NCI-H1092 (cell line): ENCODE measurements around the gene DICER1.

Source experiments
- DNase-seq: peaks from one replicate; lab custom pipeline; 2025; lab: John Stamatoyannopoulos, UW

Gene DICER1

DNA sequence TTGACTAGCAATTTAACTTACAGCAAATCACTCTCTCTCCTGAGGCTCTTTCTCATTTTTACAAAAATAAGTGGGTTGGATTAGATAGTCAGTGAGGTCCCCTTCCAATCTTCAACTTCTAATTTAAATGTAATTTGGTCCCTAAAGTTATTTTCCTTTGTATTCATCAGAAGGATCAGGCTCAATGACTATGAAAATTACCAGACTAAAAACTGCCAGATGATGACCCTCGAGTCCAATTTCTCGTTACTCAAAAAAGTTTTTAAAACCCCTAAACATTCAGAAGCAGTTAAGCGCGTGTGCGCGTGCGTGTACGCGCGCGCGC, 34.7 kb downstream of the DICER1 start:
- DNase-seq = no peak

DNA sequence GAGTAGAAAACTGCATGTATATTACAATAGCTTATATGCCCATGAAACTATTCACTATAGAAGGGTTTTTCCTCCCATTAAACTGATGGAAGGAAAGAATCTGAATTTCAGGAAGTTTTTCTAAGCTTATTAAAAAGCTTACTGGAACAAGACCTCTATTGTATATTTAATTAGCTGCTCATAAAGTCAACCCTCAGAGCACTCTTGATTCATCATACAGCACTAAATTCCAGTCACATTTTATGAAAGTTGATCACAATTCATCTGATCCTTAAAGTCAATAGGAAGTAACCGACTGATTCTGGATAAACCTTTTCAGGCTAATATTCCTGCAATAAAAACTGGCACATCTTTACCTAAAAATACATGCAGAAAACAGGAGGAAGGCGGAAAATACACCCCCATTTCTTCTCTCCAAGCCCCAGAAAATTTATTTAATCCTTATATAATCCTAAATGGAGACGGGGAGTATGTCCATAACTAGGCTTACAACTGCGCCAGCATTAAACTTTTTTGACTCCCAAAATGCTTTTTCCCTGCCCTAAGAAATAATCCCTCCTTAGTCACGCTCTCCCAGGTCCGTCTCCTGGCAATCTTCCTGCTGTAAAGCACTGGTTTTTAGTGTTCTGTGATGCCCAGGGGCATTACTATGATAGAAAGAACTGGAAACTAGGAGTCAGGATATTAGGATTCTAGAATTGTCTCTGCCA, 35.3 kb downstream of the DICER1 start:
- no peak for DNase-seq

DNA sequence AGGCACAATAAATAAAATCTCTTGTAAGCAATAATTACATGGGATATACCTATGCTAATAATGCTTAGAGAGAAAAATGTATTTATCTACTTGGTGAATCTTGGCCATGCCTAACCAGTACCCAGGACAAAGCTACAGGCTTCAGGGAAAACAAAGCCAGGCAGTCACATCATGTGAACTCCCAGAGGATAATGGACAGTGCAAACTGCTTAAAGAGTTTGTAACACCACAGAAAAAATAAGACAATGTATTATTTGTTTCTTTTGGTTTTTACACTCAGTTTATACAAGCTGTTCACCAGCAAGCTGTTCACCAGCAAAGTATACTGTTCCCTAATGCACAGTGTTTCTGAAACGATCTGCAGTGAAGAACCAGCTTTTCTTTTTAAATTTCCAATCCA, 38.0 kb downstream of the DICER1 start:
- no peak for DNase-seq

DNA sequence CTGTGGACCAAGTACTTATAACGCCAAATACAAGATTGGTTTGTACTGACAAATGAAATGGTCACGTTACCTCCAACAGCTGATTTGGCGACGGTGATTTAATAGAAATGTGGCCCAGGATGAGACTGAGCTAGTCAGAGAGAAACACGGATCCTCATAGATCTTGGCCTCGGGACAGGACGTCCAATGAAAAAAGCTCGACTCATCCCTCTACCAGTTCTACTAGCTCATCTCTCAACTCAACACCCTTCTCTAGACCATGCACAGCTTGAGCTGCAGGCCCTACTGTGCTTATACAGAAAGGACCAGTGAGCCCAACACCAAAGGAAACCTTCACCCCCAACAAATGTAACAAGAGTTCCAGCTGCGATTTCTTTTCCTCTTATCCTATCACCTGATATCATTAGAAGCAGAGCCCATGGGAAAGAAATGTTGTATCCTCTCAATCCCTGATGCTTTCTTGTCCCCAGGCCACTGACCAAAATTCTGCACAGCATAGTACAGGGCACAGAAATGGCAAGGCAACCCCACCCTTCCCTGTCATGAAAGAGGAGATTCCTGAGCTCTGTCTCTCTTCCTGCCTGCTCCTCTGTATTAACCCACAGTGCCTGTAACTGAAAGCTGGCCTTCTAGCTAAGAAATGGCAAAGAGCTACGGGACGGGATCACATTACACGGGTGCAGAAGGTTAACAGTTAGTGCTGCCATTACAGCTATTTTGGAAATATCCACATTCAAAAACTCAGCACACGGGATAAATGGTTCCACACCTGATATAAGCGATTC, 39.2 kb downstream of the DICER1 start:
- no peak for DNase-seq

DNA sequence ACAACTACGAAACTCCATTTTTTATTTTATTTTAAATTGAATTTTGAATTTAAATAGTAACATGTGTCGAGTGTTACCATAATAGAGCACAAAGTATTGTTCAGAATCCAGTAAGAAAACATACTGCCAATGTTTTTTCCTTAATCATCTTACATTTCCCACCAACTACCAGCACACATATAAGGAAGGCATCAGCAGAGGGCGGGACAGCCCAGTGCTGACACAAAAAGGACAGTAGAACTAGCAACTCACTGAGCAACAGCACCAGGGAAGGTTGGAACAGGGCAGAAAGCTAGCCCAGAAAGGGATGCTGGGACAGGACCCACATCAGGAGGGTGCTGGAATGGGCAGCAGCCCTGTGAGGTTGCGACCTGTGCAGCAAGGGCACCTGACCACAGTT, 43.9 kb downstream of the DICER1 start:
- DNase-seq = no peak

DNA sequence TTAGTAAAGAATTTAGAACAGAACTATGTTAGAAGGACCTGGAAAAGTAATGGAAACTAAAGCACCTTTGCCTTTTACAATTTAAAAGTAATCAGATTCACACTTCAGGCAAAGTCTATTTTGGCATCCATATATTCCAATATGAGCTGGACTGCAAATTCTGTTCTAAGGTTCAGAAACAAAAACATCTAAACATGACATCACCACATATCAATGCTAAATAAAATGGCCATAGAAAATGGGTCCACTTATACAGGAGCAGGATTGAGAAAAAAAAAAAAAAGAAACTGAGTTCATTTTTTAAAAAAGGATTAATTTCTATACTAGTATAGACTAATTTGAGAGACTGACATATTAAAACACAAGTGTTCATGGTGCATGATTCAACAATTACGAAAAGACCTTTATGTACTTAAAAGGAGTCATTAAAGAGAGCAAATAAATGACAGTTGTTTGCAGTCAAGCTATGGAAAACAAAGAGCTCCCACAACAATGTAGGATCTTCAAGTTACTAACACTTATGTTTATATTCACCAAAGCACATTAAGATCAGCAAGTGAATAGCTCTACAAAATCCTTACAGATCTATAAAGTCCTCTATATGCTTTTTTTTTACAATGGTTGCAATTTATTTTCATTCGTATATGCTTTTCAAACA, 45.7 kb downstream of the DICER1 start:
- no peak for DNase-seq

DNA sequence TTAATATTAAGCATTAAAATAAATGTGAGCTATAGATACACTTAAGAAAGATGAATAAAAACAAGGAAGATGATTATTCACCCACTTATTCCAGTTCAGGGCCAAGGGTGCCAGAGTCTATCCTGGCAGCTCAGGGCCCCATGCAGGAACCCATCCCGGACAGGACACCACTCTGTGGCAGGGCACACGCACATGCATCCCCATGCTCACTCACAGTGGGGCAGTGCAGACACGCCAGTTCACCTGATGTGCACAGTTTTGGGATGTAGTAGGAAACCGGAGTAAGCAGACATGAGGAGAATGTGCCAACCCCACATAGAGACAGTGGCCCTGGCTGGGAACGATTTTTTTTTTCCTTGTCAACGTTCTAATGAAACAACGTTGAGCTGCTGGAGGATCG, 47.2 kb downstream of the DICER1 start:
- no peak for DNase-seq

DNA sequence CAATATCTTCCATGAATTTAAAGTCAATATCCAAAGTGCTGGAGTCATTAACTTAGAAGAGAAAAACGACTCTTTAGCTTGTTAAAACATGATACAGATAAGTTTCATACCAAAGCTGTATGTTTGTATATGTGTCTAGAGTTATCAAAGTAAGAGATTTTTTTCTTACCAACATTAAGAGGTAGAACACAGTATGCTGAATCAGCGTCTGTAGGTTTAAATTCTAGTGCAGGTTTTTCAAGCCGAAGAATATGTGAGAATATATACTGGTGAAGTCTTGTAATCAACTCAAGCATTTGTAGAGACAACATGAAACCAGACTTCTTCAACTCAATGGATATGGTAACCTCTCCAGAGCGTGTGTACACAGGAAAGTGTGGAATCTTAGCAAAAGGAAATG, 49.6 kb downstream of the DICER1 start:
- DNase-seq = no peak

DNA sequence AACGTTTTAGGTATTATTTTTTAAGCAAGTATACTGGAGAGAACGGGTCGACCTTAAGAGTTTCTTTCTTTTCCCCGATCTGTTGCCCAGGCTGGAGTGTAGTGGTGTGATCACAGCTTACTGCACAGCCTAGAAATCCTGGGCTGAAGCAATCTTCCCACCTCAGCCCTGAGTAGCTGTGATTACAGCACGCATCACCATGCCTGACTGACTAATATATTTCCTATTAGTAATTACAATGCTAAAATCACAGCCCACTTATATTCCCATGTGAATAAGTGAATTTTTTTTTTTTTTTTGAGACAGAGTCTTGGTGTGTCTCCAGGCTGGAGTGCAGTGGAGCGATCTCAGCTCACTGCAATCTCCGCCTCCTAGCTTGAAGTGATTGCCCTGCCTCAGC, 50.4 kb downstream of the DICER1 start:
- no peak for DNase-seq

DNA sequence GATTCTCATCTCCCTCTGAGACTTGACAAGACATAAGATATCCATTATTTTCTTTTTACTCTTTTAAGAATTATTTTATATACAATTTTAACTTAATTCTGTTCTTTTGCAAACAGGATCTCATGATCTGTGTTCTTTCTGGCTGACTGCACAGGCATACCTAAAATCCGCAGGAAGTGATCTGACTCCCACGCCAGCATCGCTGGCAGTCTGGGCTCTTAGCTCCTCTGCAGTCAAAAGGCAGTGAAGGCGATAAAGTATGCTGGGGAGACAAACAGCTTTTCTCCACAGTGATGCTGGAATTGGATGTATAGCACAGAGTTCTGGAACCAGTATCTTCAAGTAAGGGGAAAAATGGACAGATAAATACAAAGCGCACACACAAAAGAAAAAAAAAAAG, 52.4 kb downstream of the DICER1 start:
- DNase-seq = no peak

DNA sequence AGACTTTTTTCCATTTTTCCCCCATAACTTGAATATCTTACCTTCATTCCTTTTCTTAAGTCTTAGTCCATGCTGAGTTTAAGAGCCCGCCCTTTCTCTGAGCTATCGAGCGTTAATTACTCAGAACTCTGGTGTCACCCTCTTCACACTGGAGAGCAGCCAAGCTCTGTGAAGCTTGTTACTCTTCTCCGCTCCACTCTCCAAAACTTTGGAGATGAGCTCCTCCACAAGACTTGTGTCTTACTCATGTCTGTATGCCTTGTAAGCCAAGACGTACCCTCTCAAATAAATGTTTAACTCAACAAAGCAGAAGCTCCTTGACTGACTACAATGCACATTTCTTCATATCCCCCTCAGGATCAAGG, 54.7 kb downstream of the DICER1 start:
- no peak for DNase-seq

DNA sequence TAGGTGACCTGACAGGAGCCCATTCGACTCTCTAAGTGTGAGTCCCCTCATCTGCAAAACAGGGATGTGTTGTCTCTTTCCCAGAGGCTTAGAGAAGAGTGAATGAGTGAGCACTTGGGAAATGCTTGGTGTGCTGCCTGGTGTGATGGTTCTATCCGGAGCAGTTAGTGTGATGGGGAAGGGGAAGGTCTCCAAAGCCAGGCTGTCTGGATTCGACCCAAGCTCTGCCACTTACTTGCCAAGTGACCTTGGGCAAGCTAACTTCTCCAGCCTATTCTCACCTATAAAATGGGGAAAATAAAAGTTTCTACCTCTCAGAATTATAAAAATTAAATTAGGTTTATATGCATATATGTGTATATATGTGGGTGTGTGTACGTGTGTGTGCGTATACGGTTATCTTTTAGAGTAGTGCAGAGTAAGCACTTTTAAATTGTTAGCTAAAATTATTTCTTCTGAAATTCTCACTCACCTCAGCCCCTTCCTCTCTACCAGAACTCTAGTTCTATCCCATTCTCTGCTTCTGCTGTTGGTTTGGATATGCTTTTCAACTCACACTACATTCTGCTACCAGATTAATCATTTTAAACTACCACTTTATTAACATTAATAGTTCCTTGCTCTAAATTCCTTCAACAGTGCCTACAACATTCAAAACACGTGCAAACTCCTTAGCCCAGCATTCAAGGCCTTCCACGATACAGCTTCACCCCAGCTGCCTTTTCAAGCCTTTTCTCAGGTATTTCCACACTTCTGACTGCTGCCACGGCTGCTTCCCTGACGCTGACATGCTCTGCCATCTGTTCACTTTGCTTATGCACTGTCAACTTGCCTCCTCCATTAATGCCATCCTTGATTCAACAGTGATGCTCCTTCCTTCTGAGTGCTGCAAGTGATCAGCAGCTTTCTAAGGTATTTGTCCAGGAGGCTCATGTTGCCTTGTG, 55.3 kb downstream of the DICER1 start:
- no peak for DNase-seq

DNA sequence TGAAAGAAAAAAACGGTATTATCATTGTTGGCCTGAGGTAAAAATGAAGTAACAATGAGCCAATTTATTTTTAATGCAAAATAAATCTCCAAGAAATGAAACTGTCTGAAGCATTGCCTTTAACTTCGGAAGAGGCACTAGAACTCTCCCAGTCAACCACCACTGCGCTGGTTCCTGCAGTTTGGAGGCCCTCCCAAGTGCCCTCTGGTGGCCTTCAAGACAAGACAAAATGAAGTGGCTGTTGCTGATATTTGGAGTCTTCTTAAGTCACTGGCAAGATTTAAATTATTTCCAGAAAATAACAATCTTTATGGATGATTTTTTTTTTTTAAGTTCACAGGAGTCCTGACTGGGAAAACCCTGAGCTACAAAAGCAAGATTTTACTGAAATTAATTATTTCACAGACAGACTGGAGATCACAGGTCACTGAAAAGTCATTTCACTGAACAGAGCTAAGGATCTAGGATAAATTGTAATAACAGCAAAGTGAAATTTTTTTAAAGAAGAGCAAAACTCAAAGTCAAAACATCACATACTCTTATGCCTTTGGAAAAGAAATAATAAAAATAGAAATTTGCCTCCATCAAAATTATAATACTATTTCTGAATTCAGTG, 58.2 kb downstream of the DICER1 start:
- peak; percentile 59 for DNase-seq

DNA sequence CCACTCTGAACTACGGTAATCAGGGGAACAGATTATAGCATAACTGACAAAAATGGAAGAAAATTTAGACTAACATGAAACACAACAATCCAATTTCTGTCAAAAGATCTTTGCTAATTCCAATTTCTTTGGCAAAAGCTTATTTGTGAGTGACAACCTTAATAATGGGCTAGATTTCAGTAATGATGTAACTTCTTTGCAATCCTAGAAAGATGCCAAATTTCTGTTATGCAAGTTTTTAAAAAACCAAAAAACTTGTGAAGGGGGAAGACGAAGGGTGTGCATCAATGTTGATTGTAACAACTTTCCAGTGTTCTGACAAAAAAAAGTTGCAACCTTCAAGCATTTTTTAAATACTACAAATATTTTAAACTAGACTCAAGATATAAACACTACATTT, 59.9 kb downstream of the DICER1 start:
- no peak for DNase-seq

DNA sequence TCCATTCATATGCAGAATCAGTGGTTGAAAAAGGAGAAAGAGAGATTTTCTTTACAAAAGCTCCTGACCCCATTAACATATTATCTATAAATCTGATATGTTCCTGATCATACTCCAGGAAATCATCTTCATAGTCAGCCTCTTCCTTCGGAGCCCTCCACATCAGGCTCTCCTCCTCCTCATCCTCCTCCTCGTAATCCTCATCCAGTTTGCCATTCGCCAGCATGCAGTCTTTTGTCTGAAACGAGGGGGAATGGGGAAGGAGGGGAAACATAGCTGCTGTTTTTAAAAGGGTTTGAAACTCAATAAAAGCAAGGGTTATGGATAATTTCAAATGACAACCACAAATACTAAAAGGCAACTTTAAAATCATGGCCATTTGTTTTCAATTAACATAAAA, 60.9 kb downstream of the DICER1 start:
- DNase-seq = no peak

DNA sequence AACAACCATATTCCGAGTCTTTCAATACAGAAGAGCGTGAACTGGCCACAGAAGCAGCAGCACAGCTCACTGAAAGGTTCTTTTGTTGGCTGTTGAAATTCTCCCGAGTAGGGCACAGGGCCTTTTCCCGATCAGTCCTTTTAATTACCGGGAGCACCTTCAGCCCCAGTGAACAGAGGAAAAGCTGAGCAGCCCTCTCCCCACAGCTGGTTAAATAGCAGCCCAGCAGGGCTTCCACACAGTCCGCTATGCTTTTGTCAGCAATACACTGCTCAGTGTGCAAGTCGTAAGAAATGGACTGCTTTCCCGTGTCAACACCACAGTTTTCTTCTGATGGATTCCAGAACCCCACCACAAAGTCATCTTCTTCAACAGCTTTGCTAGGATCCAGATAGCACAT, 61.3 kb downstream of the DICER1 start:
- DNase-seq = no peak

DNA sequence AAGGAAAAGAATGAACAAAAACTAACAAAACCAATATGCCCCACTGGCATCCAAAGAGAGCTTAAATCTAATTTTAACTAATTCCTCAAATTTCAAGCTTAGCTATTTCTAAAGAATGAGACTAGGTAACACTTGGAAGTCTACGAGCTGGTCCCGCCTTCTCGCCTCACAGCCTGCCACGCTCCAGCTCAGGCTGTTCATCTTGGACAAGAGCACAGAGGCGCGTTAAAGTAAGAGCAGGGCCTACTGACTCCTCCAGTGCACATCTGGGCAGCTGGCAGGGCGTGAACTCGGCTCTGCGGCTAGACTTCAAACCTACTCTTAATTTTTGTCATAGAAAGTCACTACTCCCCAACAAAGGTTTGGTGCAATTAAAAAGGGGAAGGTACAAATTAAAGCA, 64.6 kb downstream of the DICER1 start:
- DNase-seq = no peak

DNA sequence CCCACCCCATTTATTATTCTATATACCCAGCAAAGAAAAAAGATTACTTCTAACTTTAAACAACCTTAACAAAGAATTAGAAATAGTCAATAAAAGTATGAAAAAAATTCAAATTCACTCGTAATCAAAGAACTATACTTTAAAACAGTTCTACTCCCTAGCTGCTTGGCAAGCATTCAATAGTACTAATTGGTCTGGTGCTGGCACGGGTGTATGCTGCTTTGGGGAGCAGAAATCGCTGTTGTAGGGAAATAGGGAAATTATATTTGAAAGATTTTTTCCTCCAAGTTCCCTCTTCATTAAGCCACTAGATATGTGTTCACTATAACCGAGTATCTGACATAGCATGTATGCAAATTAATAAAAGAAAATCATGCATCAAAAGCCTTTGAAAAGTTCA, 65.7 kb downstream of the DICER1 start:
- DNase-seq = no peak

DNA sequence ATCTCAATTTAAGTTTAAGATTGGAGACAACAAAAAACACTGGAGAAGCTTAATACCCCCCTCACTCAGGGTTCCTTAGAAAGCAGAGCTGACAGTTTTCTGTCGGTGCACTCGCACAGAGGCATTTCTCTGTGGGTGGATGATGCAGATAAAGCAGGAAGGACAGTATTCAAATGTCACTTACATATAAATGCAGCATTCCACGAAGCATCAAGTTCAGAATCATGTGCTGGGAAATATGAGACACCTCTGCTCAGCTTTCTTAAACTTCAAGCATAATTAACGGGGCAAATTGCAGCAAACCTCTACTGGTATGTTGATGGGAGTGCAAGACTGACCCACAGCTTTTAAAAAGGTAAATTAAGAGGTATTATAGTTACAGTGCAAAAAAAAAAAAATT, 68.7 kb downstream of the DICER1 start:
- no peak for DNase-seq

DNA sequence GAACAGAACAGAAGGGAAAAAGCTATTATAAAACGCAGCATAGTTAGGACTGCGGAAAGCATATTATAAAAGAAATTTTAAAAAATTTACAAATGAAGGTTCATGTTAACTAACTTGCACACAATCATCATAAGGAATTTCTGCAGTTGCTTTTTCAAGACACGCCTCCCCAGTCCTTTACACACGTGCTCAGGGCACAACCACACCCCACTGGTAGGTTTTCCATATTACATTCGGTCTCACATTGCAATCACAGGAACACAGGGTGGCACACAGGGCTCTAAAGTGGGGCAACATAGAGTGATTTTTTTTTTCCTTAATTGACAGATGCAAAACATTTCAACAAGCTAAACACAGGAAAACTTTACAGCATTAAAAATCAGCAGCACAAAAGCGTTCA, 69.7 kb downstream of the DICER1 start:
- DNase-seq = no peak

DNA sequence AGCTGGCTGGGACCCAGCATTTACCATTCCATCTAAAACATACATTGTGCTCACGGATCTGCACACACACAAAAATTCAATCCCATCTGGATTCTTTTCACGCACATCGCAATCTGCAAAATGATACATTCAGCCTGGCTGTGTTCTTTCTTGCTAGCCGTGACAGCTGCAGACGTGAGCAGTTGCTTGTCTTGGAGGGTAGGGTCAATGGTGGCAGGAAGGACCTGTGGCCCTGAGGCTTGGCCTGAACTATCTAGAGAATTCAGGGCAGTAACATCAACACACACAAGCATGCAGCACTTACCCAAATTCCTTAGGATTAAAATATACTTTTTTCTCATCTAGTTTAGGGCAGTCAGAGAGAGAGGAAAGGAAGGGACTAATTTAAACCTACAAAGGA, 72.0 kb downstream of the DICER1 start:
- no peak for DNase-seq

DNA sequence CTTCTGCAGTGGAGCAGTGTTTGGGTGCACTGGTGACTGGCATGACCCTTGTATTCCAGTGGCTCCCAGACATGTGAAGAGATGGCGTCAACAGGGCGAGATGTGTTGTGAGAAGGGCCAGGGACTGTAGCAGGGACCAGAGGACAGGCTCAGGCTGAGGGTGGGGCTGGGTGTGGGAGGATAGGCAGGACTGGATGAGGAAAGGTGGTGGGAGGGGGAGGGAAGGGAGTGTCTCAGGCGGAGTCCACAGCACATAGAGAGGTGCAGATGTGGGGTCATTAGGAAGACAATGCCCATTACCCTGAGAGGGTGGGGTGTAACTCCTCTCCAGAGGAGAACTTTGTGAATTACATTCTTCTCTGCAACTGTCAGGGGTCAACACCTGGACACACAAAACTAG, 78.5 kb downstream of the DICER1 start:
- DNase-seq = no peak
